Activated T-cell treated with anti-CD3 and anti-CD28 coated beads, Interleukin-2, amount 50 U/mL, for 24 hours (primary cell): ENCODE measurements around the gene MLH3.

Experiments
- DNase-seq: peaks from one replicate; pipeline ENCODE4 v3.0.0-alpha.2; 2020
- H3K27ac Mint-ChIP-seq: 2 replicates; pipeline ENCODE4 v1.8.0; 2020; ENCODE audit warnings: mild to moderate bottlenecking, mixed read lengths
- H3K27me3 Mint-ChIP-seq: 2 replicates; pipeline ENCODE4 v1.8.0; 2020; ENCODE audit warnings: mixed read lengths
- H3K36me3 Mint-ChIP-seq: 2 replicates; pipeline ENCODE4 v1.8.0; 2020; ENCODE audit warnings: low read depth, mixed read lengths
- H3K4me1 Mint-ChIP-seq: 2 replicates; pipeline ENCODE4 v1.8.0; 2020; ENCODE audit warnings: low read depth, mixed read lengths
- H3K4me3 Mint-ChIP-seq: 2 replicates; pipeline ENCODE4 v1.8.0; 2020; ENCODE audit warnings: mild to moderate bottlenecking, moderate library complexity, mixed read lengths
- H3K9me3 Mint-ChIP-seq: 2 replicates; pipeline ENCODE4 v1.8.0; 2020; ENCODE audit warnings: mixed read lengths

MLH3 gene

DNA sequence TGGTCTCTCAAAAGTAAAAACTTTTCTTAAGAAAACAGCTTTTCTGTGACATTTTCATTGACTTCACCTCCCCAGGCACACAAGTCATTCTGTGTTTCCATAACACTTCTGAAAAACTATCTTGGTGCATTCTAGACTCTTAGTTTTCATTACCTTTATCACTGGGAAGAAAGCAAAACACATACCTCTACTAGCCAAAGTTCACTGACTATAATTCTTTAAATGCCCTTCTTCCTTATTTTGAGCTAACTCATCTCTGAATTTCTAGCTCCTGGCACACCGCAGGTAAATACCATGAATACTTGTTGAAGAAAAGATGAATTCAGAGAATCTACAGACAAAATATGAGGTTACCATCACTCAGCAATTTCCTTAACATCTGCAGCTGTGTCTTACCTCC, 21.1 kb downstream of the MLH3 start:
- Mint-ChIP-seq H3K36me3 (peaks cover 61% of the 10 kb centered on the region), H3K9me3 (no peaks in the 10 kb centered on the region), H3K27me3 (no peaks in the 10 kb centered on the region), H3K4me1 (no peaks in the 10 kb centered on the region), H3K4me3 (no peak overlapping the region), H3K27ac (no peak overlapping the region)
- DNase-seq = no peak

DNA sequence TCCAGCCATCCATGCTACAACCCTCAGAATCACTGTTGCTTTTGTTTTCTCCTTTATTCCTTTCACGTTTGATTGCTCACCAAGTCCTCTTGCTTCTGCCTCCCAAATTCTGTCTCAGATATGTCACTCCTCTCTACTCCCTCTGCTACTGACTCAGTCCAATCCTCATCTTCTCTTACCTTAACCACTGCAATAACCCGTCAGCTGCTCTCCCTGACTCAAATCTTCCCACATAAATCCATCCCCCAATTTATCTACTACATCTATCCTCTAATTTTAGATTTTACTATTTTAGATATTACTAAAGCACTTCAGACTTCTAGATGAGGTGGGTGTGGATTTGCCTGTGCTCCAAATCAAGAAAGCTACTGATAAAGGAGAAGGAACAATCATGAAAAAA, 25.4 kb downstream of the MLH3 start:
- Mint-ChIP-seq H3K4me1 (no peaks in the 10 kb centered on the region), H3K27me3 (no peaks in the 10 kb centered on the region), H3K36me3 (peaks cover 52% of the 10 kb centered on the region)

DNA sequence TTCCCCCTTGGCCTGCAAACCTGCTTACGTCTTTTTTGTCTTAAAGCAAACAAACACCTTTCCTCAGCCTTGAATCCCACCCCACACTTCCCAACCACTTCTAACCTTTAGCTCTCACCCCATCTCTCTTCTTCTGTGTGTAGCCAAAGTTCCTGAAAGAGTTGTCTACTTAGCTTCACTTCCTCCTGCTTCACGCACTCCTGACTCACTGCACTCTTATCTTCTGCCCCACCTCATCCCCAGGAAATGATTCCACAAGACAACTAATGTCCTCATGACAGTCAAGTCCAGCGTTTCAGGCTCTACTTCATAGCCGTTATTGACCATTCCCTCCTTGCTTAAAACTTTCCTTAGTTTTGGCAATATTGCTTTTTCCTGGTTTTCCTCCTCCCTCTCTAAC, 26.2 kb downstream of the MLH3 start:
- no peaks in the 10 kb centered on the region for H3K9me3 Mint-ChIP-seq
- peaks cover 50% of the 10 kb centered on the region for H3K36me3 Mint-ChIP-seq
- H3K4me1 Mint-ChIP-seq = no peaks in the 10 kb centered on the region
- no peak overlapping the region for H3K27ac Mint-ChIP-seq
- no peak overlapping the region for H3K4me3 Mint-ChIP-seq
- H3K27me3 Mint-ChIP-seq = no peaks in the 10 kb centered on the region
- DNase-seq = no peak

More for the DNA sequence above, 25.4 kb downstream of the MLH3 start:
- no peak overlapping the region for H3K27ac Mint-ChIP-seq
- DNase-seq = no peak
- no peak overlapping the region for H3K4me3 Mint-ChIP-seq
- no peaks in the 10 kb centered on the region for H3K9me3 Mint-ChIP-seq

DNA sequence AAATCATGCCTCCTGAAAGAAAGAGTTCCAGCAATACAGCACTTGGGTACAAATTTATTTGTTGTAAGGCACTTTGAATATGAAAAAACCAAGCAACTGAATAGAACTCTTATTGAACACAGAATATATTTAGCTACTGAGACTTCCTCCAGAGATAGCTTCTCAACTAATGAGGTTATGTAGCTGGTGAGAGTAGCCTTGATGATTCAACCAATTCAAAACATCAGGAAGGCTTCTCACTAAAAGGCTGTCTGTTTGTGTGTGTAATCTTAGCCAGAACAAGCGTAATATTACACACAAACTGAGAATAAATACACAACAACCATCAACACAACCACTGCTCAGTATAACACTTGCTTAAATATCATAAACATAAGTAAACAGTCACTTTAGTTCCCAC, 28.2 kb downstream of the MLH3 start:
- Mint-ChIP-seq H3K4me1 (no peaks in the 10 kb centered on the region), H3K4me3 (no peak overlapping the region), H3K27ac (no peak overlapping the region), H3K9me3 (no peaks in the 10 kb centered on the region), H3K36me3 (peaks cover 52% of the 10 kb centered on the region), H3K27me3 (no peaks in the 10 kb centered on the region)
- DNase-seq = no peak

DNA sequence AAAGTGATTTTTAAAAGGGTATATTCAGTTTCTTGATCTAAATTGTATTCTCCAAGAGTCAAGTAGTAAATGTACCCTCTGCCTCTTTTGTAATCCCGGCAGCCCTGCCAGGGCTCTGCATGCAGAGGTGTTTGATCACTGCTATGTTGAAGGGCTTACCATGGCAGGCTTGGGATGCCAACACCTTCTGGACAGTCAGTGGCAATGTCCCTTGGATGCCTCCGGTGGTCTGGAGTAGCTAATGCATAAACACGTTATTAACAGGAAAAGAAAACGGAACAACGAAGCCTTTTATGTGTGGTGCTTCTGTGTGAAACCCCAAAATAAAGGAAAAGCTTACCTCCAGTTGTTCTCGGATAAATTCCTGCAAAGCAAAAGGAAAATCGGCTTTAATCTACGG, 28.6 kb downstream of the MLH3 start:
- Mint-ChIP-seq H3K27ac (no peak overlapping the region), H3K36me3 (peaks cover 53% of the 10 kb centered on the region), H3K4me3 (no peak overlapping the region), H3K4me1 (no peaks in the 10 kb centered on the region), H3K9me3 (no peaks in the 10 kb centered on the region), H3K27me3 (no peaks in the 10 kb centered on the region)
- DNase-seq = no peak

DNA sequence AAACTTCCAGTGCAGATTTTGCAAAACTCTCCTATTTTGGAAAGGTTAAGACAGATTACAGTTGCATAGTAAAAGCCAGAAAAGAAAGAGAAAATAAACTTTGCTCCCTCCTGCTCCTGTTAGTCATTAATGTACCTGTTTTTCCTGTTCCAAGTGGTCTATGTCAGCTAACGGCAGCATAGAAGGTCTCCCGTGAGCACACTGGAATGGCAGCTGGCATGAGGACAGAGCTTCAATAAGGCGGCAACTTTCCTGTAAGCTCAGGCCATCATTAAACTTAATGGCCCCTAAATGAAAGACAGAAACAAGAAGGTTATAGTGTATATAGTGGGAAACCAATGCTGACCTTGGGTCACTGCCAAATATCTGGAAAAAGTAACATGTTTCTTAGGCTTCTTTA, 32.6 kb downstream of the MLH3 start:
- no peak overlapping the region for H3K4me3 Mint-ChIP-seq
- no peak for DNase-seq
- H3K4me1 Mint-ChIP-seq = no peaks in the 10 kb centered on the region
- H3K27me3 Mint-ChIP-seq = no peaks in the 10 kb centered on the region
- H3K36me3 Mint-ChIP-seq = peaks cover 88% of the 10 kb centered on the region
- no peak overlapping the region for H3K27ac Mint-ChIP-seq
- H3K9me3 Mint-ChIP-seq = no peaks in the 10 kb centered on the region

DNA sequence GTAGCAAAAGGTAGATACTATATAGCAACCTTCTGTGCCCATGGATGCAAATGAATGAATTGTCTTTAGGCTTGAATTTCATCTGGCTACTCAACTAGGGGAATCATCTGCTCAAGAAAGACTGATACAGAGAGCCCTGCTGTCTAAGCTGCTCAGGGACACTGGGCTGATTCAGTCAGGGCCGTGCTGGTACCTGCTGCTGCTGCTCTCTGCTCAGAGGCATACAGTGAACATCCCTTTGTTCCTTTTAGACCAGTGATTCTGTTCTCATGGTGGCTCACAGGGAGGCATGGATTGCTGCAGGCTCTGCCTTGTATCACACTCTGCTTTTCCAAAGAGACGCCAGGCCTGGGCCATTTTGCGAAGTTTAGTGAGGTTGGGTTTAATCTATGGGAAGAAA, 34.5 kb downstream of the MLH3 start:
- Mint-ChIP-seq H3K27ac (no peak overlapping the region), H3K27me3 (no peaks in the 10 kb centered on the region), H3K36me3 (peaks cover 91% of the 10 kb centered on the region)

DNA sequence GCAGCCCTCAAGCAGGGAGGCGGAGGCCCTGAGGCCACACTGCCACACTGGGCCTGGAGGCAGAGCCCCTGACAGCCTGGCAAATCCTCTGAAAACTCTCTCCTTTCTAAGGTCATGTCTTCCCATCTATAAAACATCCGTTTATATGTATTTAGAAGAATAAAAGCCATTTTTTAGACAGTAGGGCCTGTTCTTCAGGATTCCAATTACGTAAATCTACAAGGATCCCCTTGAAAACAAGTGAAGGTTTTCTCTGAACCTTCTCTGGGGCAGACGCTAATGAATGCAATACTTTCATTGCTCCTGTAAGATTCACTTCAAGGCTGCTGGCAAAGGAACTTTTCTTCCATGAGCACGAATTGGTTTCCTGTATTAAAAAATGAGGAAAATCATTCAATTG, 35.8 kb downstream of the MLH3 start:
- peaks cover 20% of the 10 kb centered on the region for H3K4me1 Mint-ChIP-seq
- H3K27me3 Mint-ChIP-seq = no peaks in the 10 kb centered on the region
- H3K4me3 Mint-ChIP-seq = no peak overlapping the region
- H3K36me3 Mint-ChIP-seq = peaks cover 92% of the 10 kb centered on the region
- no peak overlapping the region for H3K27ac Mint-ChIP-seq
- DNase-seq = no peak
- H3K9me3 Mint-ChIP-seq = no peaks in the 10 kb centered on the region

More for the DNA sequence above, 34.5 kb downstream of the MLH3 start:
- no peak for DNase-seq
- Mint-ChIP-seq H3K4me1 (peaks cover 8% of the 10 kb centered on the region), H3K9me3 (no peaks in the 10 kb centered on the region), H3K4me3 (no peak overlapping the region)

DNA sequence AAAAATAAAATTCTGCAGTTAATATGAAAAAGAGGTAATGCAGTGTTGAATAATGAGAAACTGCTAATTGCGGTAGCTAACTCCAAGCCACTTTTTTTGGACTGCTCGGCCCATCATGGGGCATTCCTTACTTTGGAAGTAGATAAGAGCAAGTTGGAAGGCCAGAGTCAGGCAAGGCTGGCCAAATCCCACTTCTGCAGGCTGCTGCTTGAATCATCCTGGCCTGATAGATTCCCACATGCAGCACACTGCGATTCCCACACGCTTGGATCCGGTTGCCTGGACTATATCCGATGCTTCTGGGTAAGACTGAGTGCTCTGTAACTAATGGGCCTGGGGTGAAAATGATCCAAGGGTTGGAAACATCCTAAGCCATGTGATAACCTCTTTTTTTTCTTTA, 38.0 kb downstream of the MLH3 start:
- DNase-seq = no peak
- H3K4me3 Mint-ChIP-seq = no peak overlapping the region
- H3K9me3 Mint-ChIP-seq = no peaks in the 10 kb centered on the region
- H3K27me3 Mint-ChIP-seq = no peaks in the 10 kb centered on the region
- peaks cover 26% of the 10 kb centered on the region for H3K4me1 Mint-ChIP-seq
- no peak overlapping the region for H3K27ac Mint-ChIP-seq
- H3K36me3 Mint-ChIP-seq = peaks cover 96% of the 10 kb centered on the region

DNA sequence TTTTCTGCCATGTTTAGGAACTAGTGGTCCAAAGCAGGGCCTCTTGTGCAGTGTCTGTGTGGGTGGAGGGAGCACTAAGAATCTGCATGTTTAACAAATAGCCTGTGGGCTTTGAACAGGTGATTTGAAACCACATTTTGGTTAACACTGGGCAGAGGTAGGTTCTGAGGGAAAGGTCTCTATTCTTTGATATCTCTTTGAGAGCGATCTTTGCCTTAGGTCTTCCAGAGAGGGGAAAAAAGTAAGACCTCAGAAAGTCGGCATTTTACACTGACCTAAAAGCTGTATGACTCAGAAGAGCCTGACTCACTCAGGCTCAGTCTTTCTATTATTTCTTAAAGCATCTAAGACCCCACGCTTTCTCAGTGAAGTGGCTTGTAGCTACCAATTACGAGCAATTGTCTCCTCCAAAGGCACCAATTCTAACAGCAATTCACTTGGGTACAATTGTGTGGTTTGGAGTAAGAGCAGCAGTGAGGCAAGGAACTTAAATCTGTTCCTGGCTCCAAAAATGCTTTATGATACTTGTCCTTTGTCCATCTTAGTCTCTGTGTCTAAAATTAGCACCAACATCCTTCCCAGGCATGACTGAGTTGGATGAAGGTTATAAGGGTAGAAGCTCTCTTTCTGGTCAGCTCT, 39.8 kb downstream of the MLH3 start:
- H3K27ac Mint-ChIP-seq = peak overlapping the region; percentile 79
- DNase-seq = no peak
- H3K36me3 Mint-ChIP-seq = peaks cover 97% of the 10 kb centered on the region
- H3K4me3 Mint-ChIP-seq = no peak overlapping the region
- H3K4me1 Mint-ChIP-seq = peaks cover 37% of the 10 kb centered on the region
- no peaks in the 10 kb centered on the region for H3K9me3 Mint-ChIP-seq
- no peaks in the 10 kb centered on the region for H3K27me3 Mint-ChIP-seq

DNA sequence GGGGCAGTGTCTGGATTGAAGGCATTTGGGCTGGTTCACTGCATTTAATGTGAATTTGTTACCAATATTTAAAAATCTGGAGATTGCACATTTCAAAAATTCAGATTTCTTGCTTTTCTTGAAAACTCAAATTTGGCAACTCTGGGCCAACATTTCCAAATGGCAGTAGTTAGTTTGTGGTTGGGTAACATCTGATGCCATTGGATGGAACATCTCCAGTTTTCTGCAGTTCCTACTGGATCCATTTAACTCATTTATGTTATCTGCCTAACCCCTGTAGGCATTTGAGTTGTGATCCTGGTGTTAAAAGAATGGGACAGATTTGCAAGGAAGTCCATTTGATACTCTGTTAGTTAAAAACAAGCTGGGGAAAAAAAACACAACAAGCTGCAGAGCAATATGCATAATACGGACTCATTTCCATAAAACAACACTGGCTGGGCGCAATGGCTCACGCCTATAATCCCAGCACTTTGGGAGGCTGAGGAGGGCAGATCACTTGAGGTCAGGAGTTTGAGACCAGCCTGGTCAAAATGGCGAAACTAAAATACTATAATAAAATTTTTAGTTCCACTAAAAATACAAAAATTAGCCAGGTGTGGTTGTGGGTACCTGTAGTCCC, 40.7 kb downstream of the MLH3 start:
- DNase-seq = no peak
- H3K36me3 Mint-ChIP-seq = peaks cover 97% of the 10 kb centered on the region
- peaks cover 41% of the 10 kb centered on the region for H3K4me1 Mint-ChIP-seq
- no peaks in the 10 kb centered on the region for H3K27me3 Mint-ChIP-seq
- H3K9me3 Mint-ChIP-seq = no peaks in the 10 kb centered on the region
- H3K4me3 Mint-ChIP-seq = no peak overlapping the region
- H3K27ac Mint-ChIP-seq = peak overlapping the region; percentile 63

DNA sequence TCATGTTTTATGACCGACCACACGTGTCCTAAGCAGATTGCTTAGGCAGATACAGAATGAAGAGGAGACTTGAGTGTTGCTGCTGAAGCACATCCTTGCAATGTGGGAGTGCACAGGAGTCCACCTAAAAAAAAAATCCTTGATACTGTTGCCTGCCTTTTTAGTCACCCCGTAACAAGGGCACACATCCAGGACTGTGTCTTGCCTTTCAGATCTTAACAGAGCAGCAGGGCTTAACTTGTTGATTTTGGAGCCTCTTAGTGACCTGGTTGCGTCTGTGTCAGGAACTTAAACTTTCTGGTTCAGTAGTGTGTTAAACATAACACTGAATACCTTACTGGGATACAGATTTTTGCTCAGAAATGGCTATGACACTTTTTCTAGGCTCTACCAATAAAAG, 42.1 kb downstream of the MLH3 start:
- H3K27ac Mint-ChIP-seq = no peak overlapping the region
- H3K4me1 Mint-ChIP-seq = peaks cover 54% of the 10 kb centered on the region
- H3K36me3 Mint-ChIP-seq = peaks cover 98% of the 10 kb centered on the region
- H3K4me3 Mint-ChIP-seq = no peak overlapping the region
- H3K9me3 Mint-ChIP-seq = no peaks in the 10 kb centered on the region
- DNase-seq = no peak
- no peaks in the 10 kb centered on the region for H3K27me3 Mint-ChIP-seq

DNA sequence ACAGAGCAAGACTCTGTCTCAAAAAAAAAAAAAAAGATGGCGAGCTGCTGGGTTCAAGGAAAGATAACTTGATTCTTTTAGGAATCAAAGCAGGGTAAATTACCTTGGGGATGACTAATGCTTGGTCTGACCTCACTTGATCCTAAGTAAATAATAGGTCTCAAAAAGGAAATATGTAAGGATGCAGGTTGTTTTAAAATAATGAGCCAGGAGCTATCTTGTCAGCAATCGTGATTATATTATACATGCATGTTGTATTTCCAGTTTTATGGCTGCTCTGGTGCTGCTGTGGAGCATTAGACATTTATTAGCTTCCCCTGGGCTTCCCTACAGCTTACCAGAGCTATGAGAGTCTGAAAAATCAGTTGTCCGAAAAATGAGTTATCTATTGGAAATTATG, 45.9 kb downstream of the MLH3 start:
- no peak for DNase-seq
- Mint-ChIP-seq H3K27ac (peak overlapping the region; percentile 22), H3K4me1 (peaks cover 50% of the 10 kb centered on the region), H3K36me3 (peaks cover 76% of the 10 kb centered on the region), H3K4me3 (no peak overlapping the region), H3K9me3 (no peaks in the 10 kb centered on the region), H3K27me3 (no peaks in the 10 kb centered on the region)

DNA sequence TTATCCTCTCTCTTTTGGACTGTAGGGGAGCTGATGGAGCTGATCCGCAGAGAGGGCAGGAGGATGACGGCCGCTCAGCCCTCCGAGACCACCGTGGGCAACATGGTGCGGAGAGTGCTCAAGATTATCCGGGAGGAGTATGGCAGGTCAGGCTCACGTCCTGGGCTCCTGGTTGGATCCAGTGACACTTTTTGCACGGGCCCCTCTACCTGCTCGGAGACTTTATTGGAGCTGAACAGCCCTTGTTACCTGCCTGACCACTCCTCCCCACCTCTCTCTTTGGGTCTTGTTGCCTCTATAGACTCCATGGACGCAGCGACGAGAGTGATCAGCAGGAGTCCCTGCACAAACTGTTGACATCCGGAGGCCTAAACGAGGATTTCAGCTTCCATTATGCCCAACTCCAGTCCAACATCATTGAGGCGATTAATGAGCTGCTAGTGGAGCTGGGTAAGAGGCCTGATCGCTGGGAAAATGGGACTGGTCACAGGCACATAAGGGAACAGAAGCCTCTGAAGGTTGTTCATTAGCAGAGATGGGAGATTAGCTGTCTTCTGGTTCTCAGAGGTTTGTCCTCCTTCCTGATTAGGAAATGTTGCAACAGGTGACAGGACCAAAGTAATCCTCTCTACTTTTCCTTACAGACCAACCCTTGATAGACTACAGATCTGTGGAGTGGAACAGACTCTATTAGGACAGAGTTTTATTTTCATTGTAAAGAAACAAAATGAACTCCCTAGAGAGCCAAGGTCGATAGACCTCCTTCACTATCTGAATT, 47.8 kb downstream of the MLH3 start:
- Mint-ChIP-seq H3K36me3 (peaks cover 57% of the 10 kb centered on the region), H3K4me3 (peak overlapping the region; percentile 97), H3K4me1 (peaks cover 46% of the 10 kb centered on the region), H3K9me3 (no peaks in the 10 kb centered on the region), H3K27me3 (no peaks in the 10 kb centered on the region), H3K27ac (peak overlapping the region; percentile 97)
- DNase-seq = no peak
